ENCODE measurements around the gene CUX1.
"Not testable (repeated sequence)": the region's sequence is repeated elsewhere in the genome, so short reads cannot be mapped to it uniquely, and the experiment has no call there.

The CUX1 gene

GRCh38 chr7:101927389-101927788 is 110.0 kb downstream of the CUX1 start:
- no peak for ATAC-seq (ENCODE audit: insufficient read depth, low read depth)
- Histone ChIP-seq H3K27ac (ENCODE audit: low read length) (no peak overlapping the region), H3K36me3 (ENCODE audit: insufficient read depth, low read length) (peaks cover 27% of the 10 kb centered on the region)

GRCh38 chr7:101927802-101928201 is 110.4 kb downstream of the CUX1 start:
- H3K36me3 ChIP-seq (ENCODE audit: insufficient read depth, low read length), result peaks cover 23% of the 10 kb centered on the region
- H3K9me3 ChIP-seq (ENCODE audit: insufficient read depth, low read length, severe bottlenecking), result no peaks in the 10 kb centered on the region
- peaks cover 52% of the 10 kb centered on the region for H4K20me1 ChIP-seq (ENCODE audit: insufficient read depth, low read length)
- no peak overlapping the region for H3K9ac ChIP-seq (ENCODE audit: low read depth, low read length)
- no peak for TF ChIP-seq EZH2 (IDR thresholded peaks at IDR 0.05; ENCODE audit: borderline replicate concordance, low read depth, low read length, severe bottlenecking)
- TF ChIP-seq CTCF (IDR thresholded peaks at IDR 0.05; ENCODE audit: borderline replicate concordance, extremely low read depth, low read length, poor library complexity, severe bottlenecking), result no peak
- ATAC-seq (ENCODE audit: insufficient read depth, low read depth), result no peak
- H3K4me3 ChIP-seq (ENCODE audit: low read depth in 1 of 2, low read length in 2 of 2), result no peak overlapping the region
- no peak overlapping the region for H3K4me2 ChIP-seq (ENCODE audit: insufficient read depth, low read length)
- no peak for DNase-seq
- peaks cover 94% of the 10 kb centered on the region for H3K79me2 ChIP-seq (ENCODE audit: insufficient read depth, low read length)
- no peaks in the 10 kb centered on the region for H3K27me3 ChIP-seq (ENCODE audit: insufficient read depth, low read length, poor library complexity)
- H2AFZ ChIP-seq (ENCODE audit: low read depth, low read length), result no peak overlapping the region
- H3K27ac ChIP-seq (ENCODE audit: low read length), result no peak overlapping the region
- no peaks in the 10 kb centered on the region for H3K4me1 ChIP-seq (ENCODE audit: insufficient read depth, low read length)

More at GRCh38 chr7:101927389-101927788, 110.0 kb downstream of the CUX1 start:
- TF ChIP-seq CTCF (IDR thresholded peaks at IDR 0.05; ENCODE audit: borderline replicate concordance, extremely low read depth, low read length, poor library complexity, severe bottlenecking) (no peak), EZH2 (IDR thresholded peaks at IDR 0.05; ENCODE audit: borderline replicate concordance, low read depth, low read length, severe bottlenecking) (no peak)
- no peak for DNase-seq
- Histone ChIP-seq H3K79me2 (ENCODE audit: insufficient read depth, low read length) (peaks cover 94% of the 10 kb centered on the region), H3K27me3 (ENCODE audit: insufficient read depth, low read length, poor library complexity) (no peaks in the 10 kb centered on the region), H2AFZ (ENCODE audit: low read depth, low read length) (no peak overlapping the region), H4K20me1 (ENCODE audit: insufficient read depth, low read length) (peaks cover 55% of the 10 kb centered on the region), H3K9ac (ENCODE audit: low read depth, low read length) (no peak overlapping the region), H3K4me3 (ENCODE audit: low read depth in 1 of 2, low read length in 2 of 2) (no peak overlapping the region), H3K4me2 (ENCODE audit: insufficient read depth, low read length) (no peak overlapping the region), H3K9me3 (ENCODE audit: insufficient read depth, low read length, severe bottlenecking) (no peaks in the 10 kb centered on the region), H3K4me1 (ENCODE audit: insufficient read depth, low read length) (no peaks in the 10 kb centered on the region)

GRCh38 chr7:101929256-101929655 is 111.8 kb downstream of the CUX1 start:
- H3K9ac ChIP-seq (ENCODE audit: low read depth, low read length), result no peak overlapping the region
- TF ChIP-seq EZH2 (IDR thresholded peaks at IDR 0.05; ENCODE audit: borderline replicate concordance, low read depth, low read length, severe bottlenecking) (no peak), CTCF (IDR thresholded peaks at IDR 0.05; ENCODE audit: borderline replicate concordance, extremely low read depth, low read length, poor library complexity, severe bottlenecking) (no peak)
- H3K36me3 ChIP-seq (ENCODE audit: insufficient read depth, low read length), result peaks cover 14% of the 10 kb centered on the region
- H3K4me2 ChIP-seq (ENCODE audit: insufficient read depth, low read length), result no peak overlapping the region
- no peak overlapping the region for H2AFZ ChIP-seq (ENCODE audit: low read depth, low read length)
- H3K4me1 ChIP-seq (ENCODE audit: insufficient read depth, low read length), result no peaks in the 10 kb centered on the region
- H3K4me3 ChIP-seq (ENCODE audit: low read depth in 1 of 2, low read length in 2 of 2), result no peak overlapping the region
- H4K20me1 ChIP-seq (ENCODE audit: insufficient read depth, low read length), result peaks cover 37% of the 10 kb centered on the region
- H3K27me3 ChIP-seq (ENCODE audit: insufficient read depth, low read length, poor library complexity), result no peaks in the 10 kb centered on the region
- H3K79me2 ChIP-seq (ENCODE audit: insufficient read depth, low read length), result peaks cover 94% of the 10 kb centered on the region
- DNase-seq, result no peak
- no peak overlapping the region for H3K27ac ChIP-seq (ENCODE audit: low read length)
- no peaks in the 10 kb centered on the region for H3K9me3 ChIP-seq (ENCODE audit: insufficient read depth, low read length, severe bottlenecking)
- ATAC-seq (ENCODE audit: insufficient read depth, low read depth), result no peak

- DNase-seq; H3K4me1 ChIP-seq (ENCODE audit: insufficient read depth, low read length); H3K4me2 ChIP-seq (ENCODE audit: insufficient read depth, low read length); H2AFZ ChIP-seq (ENCODE audit: low read depth, low read length); H3K9ac ChIP-seq (ENCODE audit: low read depth, low read length); ATAC-seq (ENCODE audit: insufficient read depth, low read depth); H3K9me3 ChIP-seq (ENCODE audit: insufficient read depth, low read length, severe bottlenecking); H3K27me3 ChIP-seq (ENCODE audit: insufficient read depth, low read length, poor library complexity); H3K4me3 ChIP-seq (ENCODE audit: low read depth in 1 of 2, low read length in 2 of 2); H3K27ac ChIP-seq (ENCODE audit: low read length): not testable (repeated sequence)
- Histone ChIP-seq H3K79me2 (ENCODE audit: insufficient read depth, low read length) (peaks cover 94% of the 10 kb centered on the region), H4K20me1 (ENCODE audit: insufficient read depth, low read length) (peaks cover 39% of the 10 kb centered on the region), H3K36me3 (ENCODE audit: insufficient read depth, low read length) (peaks cover 13% of the 10 kb centered on the region)
Measured at GRCh38 chr7:101929911-101930310, 112.5 kb downstream of the CUX1 start.
